Measurements from ENCODE around the gene DYRK1B. TPM values are rescaled to one million over a fixed set of nuclear protein-coding genes. Genes with fewer than 3 reads are reported as not detected.
"Not testable (repeated sequence)": the region's sequence is repeated elsewhere in the genome, so short reads cannot be mapped to it uniquely, and the experiment has no call there.

Gene DYRK1B
- total RNA-seq, 1 experiment from 2014 or later, result 39.5 TPM

- Histone ChIP-seq H4K20me1 (ENCODE audit: insufficient read depth) (no peaks in the 10 kb centered on the region), H3K4me3 (no peak overlapping the region), H3F3A (ENCODE audit: insufficient read depth, low read depth) (no peaks in the 10 kb centered on the region), H3K4me2 (no peak overlapping the region), H3K36me3 (ENCODE audit: low read depth) (no peaks in the 10 kb centered on the region), H3K4me1 (replicated peaks; ENCODE audit: insufficient read depth) (no peaks in the 10 kb centered on the region), H3K79me2 (ENCODE audit: low read depth) (no peaks in the 10 kb centered on the region), H3K9me3 (ENCODE audit: insufficient read depth, low read depth) (no peaks in the 10 kb centered on the region), H3K27ac (no peak overlapping the region), H2AFZ (no peak overlapping the region), H3K9me2 (ENCODE audit: insufficient read depth) (no peaks in the 10 kb centered on the region), H3K27me3 (ENCODE audit: insufficient read depth, low read depth) (peaks cover 4% of the 10 kb centered on the region; the same call in 1 of the 2 replicates)
- intact Hi-C loops (cut with micrococcal nuclease; ENCODE audit: unreplicated experiment), result no loop called here
- TF ChIP-seq EZH2 (IDR thresholded peaks at IDR 0.05; ENCODE audit: low read depth) (no peak), CTCF (conservative IDR thresholded peaks at IDR 0.05) (no peak)
- DNase-seq, result no peak
- ChIA-PET POLR2A (ENCODE audit: unreplicated experiment) (no interaction called here), CTCF (no interaction called here)
- BruUV-seq (replicated peaks), result no TSS peak
Measured at GRCh38 chr19:39814595-39814994, 19.4 kb downstream of the DYRK1B start.

- H3K79me2 ChIP-seq (ENCODE audit: low read depth); H3K4me2 ChIP-seq; POLR2A ChIA-PET (ENCODE audit: unreplicated experiment); H3K4me1 ChIP-seq (replicated peaks; ENCODE audit: insufficient read depth); H3K4me3 ChIP-seq; H3F3A ChIP-seq (ENCODE audit: insufficient read depth, low read depth); BruUV-seq (replicated peaks); H3K36me3 ChIP-seq (ENCODE audit: low read depth); H3K9me2 ChIP-seq (ENCODE audit: insufficient read depth); H3K27me3 ChIP-seq (ENCODE audit: insufficient read depth, low read depth); H3K27ac ChIP-seq; H4K20me1 ChIP-seq (ENCODE audit: insufficient read depth); intact Hi-C loops (cut with micrococcal nuclease; ENCODE audit: unreplicated experiment); H2AFZ ChIP-seq; CTCF ChIA-PET; H3K9me3 ChIP-seq (ENCODE audit: insufficient read depth, low read depth); DNase-seq: not testable (repeated sequence)
Measured at GRCh38 chr19:39814111-39814510, 19.9 kb downstream of the DYRK1B start.

- H3K9me3 ChIP-seq (ENCODE audit: insufficient read depth, low read depth), result no peaks in the 10 kb centered on the region
- DNase-seq, result no peak
- CTCF ChIA-PET, result no interaction called here
- no TSS peak for BruUV-seq (replicated peaks)
- TF ChIP-seq CTCF (conservative IDR thresholded peaks at IDR 0.05), result no peak
- no peak for TF ChIP-seq EZH2 (IDR thresholded peaks at IDR 0.05; ENCODE audit: low read depth)
- POLR2A ChIA-PET (ENCODE audit: unreplicated experiment), result no interaction called here
- no peaks in the 10 kb centered on the region for H3F3A ChIP-seq (ENCODE audit: insufficient read depth, low read depth)
- no peaks in the 10 kb centered on the region for H4K20me1 ChIP-seq (ENCODE audit: insufficient read depth)
- no peak overlapping the region for H2AFZ ChIP-seq
- H3K4me2 ChIP-seq, result no peak overlapping the region
- no peaks in the 10 kb centered on the region for H3K4me1 ChIP-seq (replicated peaks; ENCODE audit: insufficient read depth)
- intact Hi-C loops (cut with micrococcal nuclease; ENCODE audit: unreplicated experiment), result no loop called here
- no peaks in the 10 kb centered on the region for H3K79me2 ChIP-seq (ENCODE audit: low read depth)
- peaks cover 4% of the 10 kb centered on the region; the same call in 1 of the 2 replicates for H3K27me3 ChIP-seq (ENCODE audit: insufficient read depth, low read depth)
- no peak overlapping the region for H3K27ac ChIP-seq
- no peaks in the 10 kb centered on the region for H3K9me2 ChIP-seq (ENCODE audit: insufficient read depth)
- no peak overlapping the region for H3K4me3 ChIP-seq
- H3K36me3 ChIP-seq (ENCODE audit: low read depth), result no peaks in the 10 kb centered on the region
Measured at GRCh38 chr19:39813264-39813993, 20.5 kb downstream of the DYRK1B start.

- no TSS peak for BruUV-seq (replicated peaks)
- Histone ChIP-seq H3K79me2 (ENCODE audit: low read depth) (no peaks in the 10 kb centered on the region), H3F3A (ENCODE audit: insufficient read depth, low read depth) (no peaks in the 10 kb centered on the region), H3K4me3 (no peak overlapping the region), H3K27me3 (ENCODE audit: insufficient read depth, low read depth) (peaks cover 10% of the 10 kb centered on the region; the same call in 1 of the 2 replicates), H3K9me2 (ENCODE audit: insufficient read depth) (no peaks in the 10 kb centered on the region), H2AFZ (no peak overlapping the region), H3K27ac (no peak overlapping the region), H3K4me1 (replicated peaks; ENCODE audit: insufficient read depth) (no peaks in the 10 kb centered on the region), H3K4me2 (no peak overlapping the region), H4K20me1 (ENCODE audit: insufficient read depth) (no peaks in the 10 kb centered on the region), H3K36me3 (ENCODE audit: low read depth) (no peaks in the 10 kb centered on the region), H3K9me3 (ENCODE audit: insufficient read depth, low read depth) (no peaks in the 10 kb centered on the region)
- ChIA-PET CTCF (no interaction called here), POLR2A (ENCODE audit: unreplicated experiment) (no interaction called here)
- intact Hi-C loops (cut with micrococcal nuclease; ENCODE audit: unreplicated experiment), result no loop called here
- no peak for DNase-seq
- TF ChIP-seq EZH2 (IDR thresholded peaks at IDR 0.05; ENCODE audit: low read depth) (no peak), CTCF (conservative IDR thresholded peaks at IDR 0.05) (no peak)
Measured at GRCh38 chr19:39811064-39811463, 22.9 kb downstream of the DYRK1B start.

Data from PC-9 (cell line).